Stimulated activated CD4-positive, alpha-beta T cell treated with anti-CD3 and anti-CD28 coated beads, Interleukin-4, amount 100 ng/mL, for 24 hours (primary cell): ENCODE measurements around the gene PAQR9.

Source experiments
- DNase-seq: peaks from one replicate; pipeline ENCODE4 v3.0.0-alpha.2; 2020

PAQR9 gene

GRCh38 chr3:142981108-142981507, 17.6 kb upstream of the PAQR9 start:
- no peak for DNase-seq

DNA sequence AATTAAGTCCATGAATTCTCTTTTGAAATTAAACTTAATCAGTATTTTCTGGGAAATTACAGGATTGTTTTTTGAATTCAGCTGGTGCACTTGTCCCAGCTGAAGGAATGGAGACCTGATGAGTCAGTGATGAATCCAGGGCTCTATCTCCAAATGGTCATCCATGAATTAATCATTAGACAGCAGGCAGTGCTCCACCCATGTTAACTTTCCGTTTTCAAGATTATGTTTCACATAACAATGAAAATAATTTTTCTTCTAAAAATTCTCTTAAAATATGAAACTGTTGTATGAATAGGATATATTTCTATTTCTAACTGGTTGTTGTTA, 13.9 kb upstream of the PAQR9 start:
- DNase-seq: no peak

GRCh38 chr3:142976621-142977398, 13.3 kb upstream of the PAQR9 start:
- DNase-seq: no peak

DNA sequence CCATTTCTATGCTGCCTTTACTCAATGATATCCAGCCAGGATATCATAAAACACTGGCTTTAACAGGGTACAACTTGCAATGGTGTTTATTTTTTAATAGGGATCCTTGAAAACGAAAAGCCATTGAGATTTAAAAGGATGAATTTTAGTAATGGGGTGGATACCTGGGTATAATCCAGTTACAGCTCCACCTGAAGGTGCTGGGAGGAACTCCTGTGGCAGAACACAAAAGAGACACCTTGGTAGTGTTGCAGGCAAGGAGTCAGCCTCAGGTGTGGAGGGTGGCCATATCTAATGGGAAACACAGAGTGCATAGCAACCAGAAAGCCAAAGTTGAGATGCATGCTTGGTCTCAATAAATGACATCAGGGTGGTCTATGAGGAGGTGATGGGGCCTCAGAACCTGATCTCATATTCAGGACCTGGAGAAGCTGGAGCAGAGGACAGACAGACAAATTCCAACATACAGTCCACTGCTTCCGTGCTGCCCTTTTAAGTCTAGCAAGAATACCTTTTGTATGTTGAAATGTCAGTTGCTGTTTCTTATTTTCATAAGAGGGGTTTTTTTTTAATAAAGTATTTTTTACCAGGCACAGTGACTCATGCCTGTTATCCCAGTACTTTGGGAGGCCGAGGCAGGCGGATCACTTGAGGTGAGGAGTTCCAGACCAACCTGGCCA, 12.0 kb upstream of the PAQR9 start:
- DNase-seq: no peak

GRCh38 chr3:142973217-142974009, 9.9 kb upstream of the PAQR9 start:
- DNase-seq: no peak

GRCh38 chr3:142972092-142972753, 8.7 kb upstream of the PAQR9 start:
- no peak for DNase-seq

DNA sequence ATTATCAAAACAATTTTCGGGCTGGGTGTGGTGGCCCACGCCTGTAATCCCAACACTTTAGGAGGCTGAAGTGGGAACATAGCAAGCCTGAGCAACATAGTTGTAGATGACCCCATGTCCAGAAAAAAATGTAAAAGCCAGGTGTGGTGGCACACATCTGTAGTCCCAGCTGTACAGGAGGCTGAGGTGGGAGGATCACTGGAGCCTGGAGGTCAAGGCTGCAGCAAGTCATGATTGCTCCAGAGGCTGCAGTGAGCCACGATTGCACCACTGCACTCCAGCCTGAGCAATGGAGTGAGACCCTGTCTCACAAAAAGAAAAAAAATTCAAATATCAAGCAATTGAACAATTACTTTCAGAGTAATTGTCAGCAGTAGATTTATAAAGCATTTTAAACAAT, 8.0 kb upstream of the PAQR9 start:
- no peak for DNase-seq

DNA sequence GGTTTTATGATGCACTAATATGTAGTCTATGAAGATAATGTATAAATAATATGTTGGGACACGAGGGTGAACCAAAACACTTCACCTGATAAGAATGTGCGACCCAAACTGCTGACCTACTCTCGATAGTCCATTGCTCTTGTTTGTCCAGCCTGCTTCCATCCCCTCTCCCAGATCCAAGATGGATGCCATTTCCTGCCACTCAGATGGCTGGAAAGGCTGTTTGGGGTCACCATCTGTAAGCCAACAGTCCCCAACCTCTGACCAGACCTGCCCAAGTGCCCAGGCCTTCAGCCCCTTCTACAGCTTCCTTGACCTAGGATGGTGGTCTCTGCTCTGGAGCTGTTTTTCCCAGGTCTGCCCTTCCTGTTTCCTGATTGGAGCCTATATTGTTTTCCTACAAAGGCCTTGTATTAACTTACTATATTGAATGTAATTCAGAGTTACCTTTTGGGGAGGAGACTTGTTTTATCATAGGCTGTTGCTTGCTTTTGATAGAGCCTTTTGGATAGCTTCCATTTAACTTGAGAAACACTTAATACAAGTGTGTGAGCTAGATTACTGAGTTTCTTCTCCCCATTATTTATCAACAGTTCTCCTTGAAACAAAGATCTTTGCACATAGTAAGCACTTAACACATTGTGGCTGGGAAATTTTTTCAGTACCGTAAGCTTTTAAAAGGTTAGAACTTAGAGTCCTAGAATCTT, 5.0 kb upstream of the PAQR9 start:
- DNase-seq: no peak

DNA sequence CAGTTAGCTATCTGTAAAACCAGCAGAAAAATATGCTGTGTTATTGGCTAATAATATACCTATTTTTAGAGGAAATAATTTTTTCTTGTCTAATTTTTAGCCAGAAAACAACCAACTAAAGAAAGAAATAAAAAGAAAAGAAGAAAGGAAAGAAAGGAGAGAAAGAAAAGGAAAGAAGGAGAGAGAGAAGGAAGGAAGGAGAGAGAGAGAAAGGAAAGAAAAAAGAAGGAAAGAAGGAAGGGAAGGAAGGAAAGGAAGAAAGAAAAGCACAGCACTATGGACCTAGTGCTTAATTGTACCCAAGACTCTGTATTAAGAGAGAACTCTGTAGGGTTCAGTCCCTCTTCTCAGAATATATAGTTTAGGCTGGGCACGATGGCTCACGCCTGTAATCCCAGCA, 3.3 kb upstream of the PAQR9 start:
- no peak for DNase-seq

GRCh38 chr3:142965581-142965980, 2.1 kb upstream of the PAQR9 start:
- no peak for DNase-seq

- no peak for DNase-seq
Observed at GRCh38 chr3:142963234-142963515, 299 bp downstream of the PAQR9 start.

DNA sequence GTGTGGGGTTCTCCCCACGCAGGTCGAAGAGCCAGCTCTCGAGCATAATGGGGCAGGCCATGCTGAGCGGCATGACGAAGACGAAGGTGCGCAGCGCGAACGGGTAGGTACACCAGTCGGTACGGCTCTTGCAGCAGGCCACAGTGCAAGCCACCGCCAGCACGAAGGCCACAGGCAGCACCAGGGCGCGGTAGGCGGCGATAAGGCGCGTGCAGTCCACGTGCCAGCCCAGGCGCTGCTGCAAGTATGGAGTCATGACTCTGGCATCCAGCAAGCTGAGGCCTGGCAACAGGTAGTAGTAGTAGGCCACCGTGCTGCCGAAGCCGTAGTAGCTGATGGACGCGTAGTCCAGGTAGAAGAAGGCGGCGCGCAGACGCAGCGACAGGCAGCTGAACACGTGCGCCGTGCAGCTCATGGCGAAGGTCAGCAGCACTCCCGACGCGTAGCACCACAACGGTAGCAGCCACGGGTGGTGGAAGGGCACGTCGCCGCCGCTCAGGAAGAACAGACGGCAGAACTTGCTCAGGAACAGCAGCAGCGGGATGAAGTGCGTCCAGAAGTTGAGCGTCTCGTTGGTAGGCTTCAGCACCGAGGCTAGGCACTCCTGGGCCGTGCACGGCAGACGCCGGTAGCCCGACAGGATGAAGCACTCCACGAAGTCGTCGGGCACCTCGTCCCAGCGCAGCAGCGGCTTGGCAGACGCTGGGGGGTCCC, 797 bp downstream of the PAQR9 start:
- DNase-seq: no peak

GRCh38 chr3:142962175-142962519, 1.3 kb downstream of the PAQR9 start:
- DNase-seq: no peak

- no peak for DNase-seq
Observed at GRCh38 chr3:142961539-142961938, 1.9 kb downstream of the PAQR9 start.

GRCh38 chr3:142960322-142960850, 3.1 kb downstream of the PAQR9 start:
- no peak for DNase-seq

DNA sequence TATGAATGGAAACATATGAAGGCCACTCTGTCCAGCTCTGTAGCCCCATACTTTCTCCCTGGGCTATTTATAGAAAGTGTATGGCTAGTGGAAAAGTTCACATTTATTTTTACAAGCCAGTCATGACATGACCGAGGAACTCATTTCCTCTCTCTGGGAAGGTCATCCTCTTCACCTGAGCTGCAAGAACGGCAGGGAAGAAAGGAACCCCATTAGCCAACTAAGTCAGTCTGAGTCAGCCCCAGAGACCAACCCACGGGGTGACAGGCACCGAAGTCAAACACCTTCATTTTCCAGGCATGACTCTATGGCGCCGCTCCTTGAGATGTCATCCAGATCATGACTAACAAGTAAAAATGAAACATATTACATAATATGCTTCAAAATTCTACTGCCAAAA, 4.8 kb downstream of the PAQR9 start:
- DNase-seq: peak; percentile 47

DNA sequence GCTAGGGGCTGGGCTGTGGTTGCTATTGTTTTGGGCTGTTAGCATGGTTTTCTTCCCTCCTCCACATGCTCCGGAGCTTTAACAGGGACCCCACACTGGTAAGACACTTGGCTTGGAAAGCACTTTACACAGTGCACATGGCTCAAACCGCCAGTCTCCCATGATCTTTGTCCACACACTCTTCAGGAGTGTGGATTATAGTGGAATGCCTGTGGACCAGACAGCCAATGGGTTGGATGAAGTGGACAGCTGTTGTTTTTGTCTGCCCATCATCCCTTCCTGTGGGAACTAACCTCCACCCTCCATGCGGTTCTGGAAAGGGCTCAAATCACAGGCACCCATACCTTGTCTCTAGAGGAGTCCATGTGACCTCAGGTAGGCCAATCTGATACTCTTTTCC, 10.0 kb downstream of the PAQR9 start:
- no peak for DNase-seq

GRCh38 chr3:142952272-142953193, 10.9 kb downstream of the PAQR9 start:
- DNase-seq: no peak

GRCh38 chr3:142951794-142952193, 11.7 kb downstream of the PAQR9 start:
- no peak for DNase-seq

DNA sequence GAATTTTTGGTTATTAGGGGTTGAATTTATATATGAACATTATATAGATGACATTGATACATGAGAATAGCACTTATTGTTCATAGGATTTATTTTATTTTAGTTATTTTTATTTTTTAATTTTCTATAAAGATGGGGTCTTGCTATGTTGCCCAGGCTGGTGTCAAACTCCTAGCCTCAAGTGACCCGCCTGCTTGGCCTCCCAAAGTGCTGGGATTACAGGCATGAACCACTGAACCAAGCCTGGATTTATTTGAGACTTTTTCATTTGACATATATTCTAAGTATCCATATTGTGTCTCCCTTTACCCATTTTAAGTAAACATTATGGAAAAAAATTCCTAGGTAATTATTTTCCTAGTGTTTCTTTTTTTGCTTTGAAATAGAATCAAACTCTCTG, 12.5 kb downstream of the PAQR9 start:
- DNase-seq: no peak
